ENCODE data around the gene TMEM81. TPM values are rescaled to one million over a fixed set of nuclear protein-coding genes. Genes with fewer than 3 reads are reported as not detected.

Gene TMEM81
- total and polyA plus RNA-seq, 2 experiments from 2014 or later = 3.6 to 4.5 TPM

DNA sequence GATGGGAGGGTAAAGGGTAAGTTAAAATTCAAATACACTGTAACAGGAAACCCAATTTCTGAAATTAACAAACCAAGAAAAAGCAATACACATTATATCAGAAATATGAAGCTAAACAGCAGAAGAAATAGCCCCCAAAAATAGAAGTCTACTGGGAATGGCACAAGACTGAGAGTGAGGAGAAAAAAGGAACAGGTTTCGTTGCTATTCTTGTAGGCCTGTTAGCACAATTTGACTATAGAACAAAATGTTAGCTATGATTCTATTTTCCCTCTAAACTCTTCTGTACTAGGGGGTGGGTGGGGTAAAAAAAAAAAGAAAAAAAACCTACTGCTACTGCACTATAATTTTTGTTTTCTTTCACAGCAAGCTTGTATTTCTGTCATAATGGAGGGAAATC lies 25.0 kb upstream of the TMEM81 start (continued):
- TF ChIP-seq, protein P1, sequence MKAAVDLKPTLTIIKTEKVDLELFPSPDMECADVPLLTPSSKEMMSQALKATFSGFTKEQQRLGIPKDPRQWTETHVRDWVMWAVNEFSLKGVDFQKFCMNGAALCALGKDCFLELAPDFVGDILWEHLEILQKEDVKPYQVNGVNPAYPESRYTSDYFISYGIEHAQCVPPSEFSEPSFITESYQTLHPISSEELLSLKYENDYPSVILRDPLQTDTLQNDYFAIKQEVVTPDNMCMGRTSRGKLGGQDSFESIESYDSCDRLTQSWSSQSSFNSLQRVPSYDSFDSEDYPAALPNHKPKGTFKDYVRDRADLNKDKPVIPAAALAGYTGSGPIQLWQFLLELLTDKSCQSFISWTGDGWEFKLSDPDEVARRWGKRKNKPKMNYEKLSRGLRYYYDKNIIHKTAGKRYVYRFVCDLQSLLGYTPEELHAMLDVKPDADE (IDR thresholded peaks at IDR 0.05) = no peak
- TF ChIP-seq, protein P2, sequence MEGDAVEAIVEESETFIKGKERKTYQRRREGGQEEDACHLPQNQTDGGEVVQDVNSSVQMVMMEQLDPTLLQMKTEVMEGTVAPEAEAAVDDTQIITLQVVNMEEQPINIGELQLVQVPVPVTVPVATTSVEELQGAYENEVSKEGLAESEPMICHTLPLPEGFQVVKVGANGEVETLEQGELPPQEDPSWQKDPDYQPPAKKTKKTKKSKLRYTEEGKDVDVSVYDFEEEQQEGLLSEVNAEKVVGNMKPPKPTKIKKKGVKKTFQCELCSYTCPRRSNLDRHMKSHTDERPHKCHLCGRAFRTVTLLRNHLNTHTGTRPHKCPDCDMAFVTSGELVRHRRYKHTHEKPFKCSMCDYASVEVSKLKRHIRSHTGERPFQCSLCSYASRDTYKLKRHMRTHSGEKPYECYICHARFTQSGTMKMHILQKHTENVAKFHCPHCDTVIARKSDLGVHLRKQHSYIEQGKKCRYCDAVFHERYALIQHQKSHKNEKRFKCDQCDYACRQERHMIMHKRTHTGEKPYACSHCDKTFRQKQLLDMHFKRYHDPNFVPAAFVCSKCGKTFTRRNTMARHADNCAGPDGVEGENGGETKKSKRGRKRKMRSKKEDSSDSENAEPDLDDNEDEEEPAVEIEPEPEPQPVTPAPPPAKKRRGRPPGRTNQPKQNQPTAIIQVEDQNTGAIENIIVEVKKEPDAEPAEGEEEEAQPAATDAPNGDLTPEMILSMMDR (conservative IDR thresholded peaks at IDR 0.05; ENCODE audit: low read depth in 2 of 2) = no peak

DNA sequence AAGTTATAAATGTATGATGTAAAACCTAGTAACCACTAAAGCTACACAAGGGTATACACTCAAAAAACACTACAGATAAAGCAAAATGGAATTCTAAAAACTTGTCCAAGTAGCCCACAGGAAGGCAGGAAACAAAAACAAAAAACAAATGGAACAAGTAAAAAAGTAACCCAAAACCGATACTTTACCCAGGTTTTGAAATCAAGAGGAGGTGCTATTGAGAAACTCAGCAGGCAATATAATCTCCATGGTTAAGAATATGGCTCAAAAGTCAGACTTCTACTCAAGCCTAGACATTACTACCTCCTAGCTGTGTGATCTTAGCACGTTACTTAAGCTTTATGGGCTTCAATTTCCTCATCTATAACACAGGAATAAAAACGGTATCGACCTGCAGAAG lies 24.2 kb upstream of the TMEM81 start:
- Histone ChIP-seq H3F3A (replicated peaks; ENCODE audit: low read depth) (0 out of 2 replicates have a peak, but pooled peaks cover 6% of the 10 kb centered on the region), H3K4me2 (no peak overlapping the region), H3K9me2 (ENCODE audit: insufficient read depth) (no peaks in the 10 kb centered on the region), H3K79me2 (replicated peaks; ENCODE audit: insufficient read depth) (peaks cover 11% of the 10 kb centered on the region; the same call in 1 of the 2 replicates), H3K27ac (ENCODE audit: low read depth) (no peak overlapping the region), H3K4me3 (no peak overlapping the region), H3K4me1 (ENCODE audit: insufficient read depth) (no peaks in the 10 kb centered on the region), H3K36me3 (ENCODE audit: insufficient read depth) (peaks cover 28% of the 10 kb centered on the region), H4K20me1 (replicated peaks; ENCODE audit: insufficient read depth) (peaks cover 11% of the 10 kb centered on the region), H3K27me3 (ENCODE audit: insufficient read depth) (no peaks in the 10 kb centered on the region), H2AFZ (no peak overlapping the region)
- Mint-ChIP-seq H3K36me3 (ENCODE audit: low read depth) (peaks cover 43% of the 10 kb centered on the region), H3K9me3 (no peaks in the 10 kb centered on the region), H3K27me3 (ENCODE audit: insufficient read depth, low read depth, poor library complexity) (no peaks in the 10 kb centered on the region), H3K4me3 (no peak overlapping the region), H3K27ac (no peak overlapping the region), H3K4me1 (no peaks in the 10 kb centered on the region)
- no peak for DNase-seq (ENCODE audit: low spot score)
- no peak for ATAC-seq
- TF ChIP-seq NANOG (IDR thresholded peaks at IDR 0.05; ENCODE audit: borderline replicate concordance) (no peak), ZNF331 (CRISPR knock-in tag; IDR thresholded peaks at IDR 0.05; ENCODE audit: low read depth) (no peak), CREB1 (CRISPR knock-in tag; IDR thresholded peaks at IDR 0.05; ENCODE audit: low read depth) (no peak), POLR2AphosphoS5 (IDR thresholded peaks at IDR 0.05; ENCODE audit: low read depth) (no peak), EZH2 (IDR thresholded peaks at IDR 0.05; ENCODE audit: low read depth, unreplicated experiment) (no peak)
- TF ChIP-seq, protein P3, sequence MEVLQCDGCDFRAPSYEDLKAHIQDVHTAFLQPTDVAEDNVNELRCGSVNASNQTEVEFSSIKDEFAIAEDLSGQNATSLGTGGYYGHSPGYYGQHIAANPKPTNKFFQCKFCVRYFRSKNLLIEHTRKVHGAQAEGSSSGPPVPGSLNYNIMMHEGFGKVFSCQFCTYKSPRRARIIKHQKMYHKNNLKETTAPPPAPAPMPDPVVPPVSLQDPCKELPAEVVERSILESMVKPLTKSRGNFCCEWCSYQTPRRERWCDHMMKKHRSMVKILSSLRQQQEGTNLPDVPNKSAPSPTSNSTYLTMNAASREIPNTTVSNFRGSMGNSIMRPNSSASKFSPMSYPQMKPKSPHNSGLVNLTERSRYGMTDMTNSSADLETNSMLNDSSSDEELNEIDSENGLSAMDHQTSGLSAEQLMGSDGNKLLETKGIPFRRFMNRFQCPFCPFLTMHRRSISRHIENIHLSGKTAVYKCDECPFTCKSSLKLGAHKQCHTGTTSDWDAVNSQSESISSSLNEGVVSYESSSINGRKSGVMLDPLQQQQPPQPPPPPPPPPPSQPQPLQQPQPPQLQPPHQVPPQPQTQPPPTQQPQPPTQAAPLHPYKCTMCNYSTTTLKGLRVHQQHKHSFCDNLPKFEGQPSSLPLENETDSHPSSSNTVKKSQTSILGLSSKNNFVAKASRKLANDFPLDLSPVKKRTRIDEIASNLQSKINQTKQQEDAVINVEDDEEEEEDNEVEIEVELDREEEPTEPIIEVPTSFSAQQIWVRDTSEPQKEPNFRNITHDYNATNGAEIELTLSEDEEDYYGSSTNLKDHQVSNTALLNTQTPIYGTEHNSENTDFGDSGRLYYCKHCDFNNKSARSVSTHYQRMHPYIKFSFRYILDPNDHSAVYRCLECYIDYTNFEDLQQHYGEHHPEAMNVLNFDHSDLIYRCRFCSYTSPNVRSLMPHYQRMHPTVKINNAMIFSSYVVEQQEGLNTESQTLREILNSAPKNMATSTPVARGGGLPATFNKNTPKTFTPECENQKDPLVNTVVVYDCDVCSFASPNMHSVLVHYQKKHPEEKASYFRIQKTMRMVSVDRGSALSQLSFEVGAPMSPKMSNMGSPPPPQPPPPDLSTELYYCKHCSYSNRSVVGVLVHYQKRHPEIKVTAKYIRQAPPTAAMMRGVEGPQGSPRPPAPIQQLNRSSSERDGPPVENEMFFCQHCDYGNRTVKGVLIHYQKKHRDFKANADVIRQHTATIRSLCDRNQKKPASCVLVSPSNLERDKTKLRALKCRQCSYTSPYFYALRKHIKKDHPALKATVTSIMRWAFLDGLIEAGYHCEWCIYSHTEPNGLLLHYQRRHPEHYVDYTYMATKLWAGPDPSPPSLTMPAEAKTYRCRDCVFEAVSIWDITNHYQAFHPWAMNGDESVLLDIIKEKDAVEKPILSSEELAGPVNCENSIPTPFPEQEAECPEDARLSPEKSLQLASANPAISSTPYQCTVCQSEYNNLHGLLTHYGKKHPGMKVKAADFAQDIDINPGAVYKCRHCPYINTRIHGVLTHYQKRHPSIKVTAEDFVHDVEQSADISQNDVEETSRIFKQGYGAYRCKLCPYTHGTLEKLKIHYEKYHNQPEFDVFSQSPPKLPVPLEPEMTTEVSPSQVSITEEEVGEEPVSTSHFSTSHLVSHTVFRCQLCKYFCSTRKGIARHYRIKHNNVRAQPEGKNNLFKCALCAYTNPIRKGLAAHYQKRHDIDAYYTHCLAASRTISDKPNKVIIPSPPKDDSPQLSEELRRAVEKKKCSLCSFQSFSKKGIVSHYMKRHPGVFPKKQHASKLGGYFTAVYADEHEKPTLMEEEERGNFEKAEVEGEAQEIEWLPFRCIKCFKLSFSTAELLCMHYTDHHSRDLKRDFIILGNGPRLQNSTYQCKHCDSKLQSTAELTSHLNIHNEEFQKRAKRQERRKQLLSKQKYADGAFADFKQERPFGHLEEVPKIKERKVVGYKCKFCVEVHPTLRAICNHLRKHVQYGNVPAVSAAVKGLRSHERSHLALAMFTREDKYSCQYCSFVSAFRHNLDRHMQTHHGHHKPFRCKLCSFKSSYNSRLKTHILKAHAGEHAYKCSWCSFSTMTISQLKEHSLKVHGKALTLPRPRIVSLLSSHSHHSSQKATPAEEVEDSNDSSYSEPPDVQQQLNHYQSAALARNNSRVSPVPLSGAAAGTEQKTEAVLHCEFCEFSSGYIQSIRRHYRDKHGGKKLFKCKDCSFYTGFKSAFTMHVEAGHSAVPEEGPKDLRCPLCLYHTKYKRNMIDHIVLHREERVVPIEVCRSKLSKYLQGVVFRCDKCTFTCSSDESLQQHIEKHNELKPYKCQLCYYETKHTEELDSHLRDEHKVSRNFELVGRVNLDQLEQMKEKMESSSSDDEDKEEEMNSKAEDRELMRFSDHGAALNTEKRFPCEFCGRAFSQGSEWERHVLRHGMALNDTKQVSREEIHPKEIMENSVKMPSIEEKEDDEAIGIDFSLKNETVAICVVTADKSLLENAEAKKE (CRISPR knock-in tag; IDR thresholded peaks at IDR 0.05) = no peak
- TF ChIP-seq, protein P4, sequence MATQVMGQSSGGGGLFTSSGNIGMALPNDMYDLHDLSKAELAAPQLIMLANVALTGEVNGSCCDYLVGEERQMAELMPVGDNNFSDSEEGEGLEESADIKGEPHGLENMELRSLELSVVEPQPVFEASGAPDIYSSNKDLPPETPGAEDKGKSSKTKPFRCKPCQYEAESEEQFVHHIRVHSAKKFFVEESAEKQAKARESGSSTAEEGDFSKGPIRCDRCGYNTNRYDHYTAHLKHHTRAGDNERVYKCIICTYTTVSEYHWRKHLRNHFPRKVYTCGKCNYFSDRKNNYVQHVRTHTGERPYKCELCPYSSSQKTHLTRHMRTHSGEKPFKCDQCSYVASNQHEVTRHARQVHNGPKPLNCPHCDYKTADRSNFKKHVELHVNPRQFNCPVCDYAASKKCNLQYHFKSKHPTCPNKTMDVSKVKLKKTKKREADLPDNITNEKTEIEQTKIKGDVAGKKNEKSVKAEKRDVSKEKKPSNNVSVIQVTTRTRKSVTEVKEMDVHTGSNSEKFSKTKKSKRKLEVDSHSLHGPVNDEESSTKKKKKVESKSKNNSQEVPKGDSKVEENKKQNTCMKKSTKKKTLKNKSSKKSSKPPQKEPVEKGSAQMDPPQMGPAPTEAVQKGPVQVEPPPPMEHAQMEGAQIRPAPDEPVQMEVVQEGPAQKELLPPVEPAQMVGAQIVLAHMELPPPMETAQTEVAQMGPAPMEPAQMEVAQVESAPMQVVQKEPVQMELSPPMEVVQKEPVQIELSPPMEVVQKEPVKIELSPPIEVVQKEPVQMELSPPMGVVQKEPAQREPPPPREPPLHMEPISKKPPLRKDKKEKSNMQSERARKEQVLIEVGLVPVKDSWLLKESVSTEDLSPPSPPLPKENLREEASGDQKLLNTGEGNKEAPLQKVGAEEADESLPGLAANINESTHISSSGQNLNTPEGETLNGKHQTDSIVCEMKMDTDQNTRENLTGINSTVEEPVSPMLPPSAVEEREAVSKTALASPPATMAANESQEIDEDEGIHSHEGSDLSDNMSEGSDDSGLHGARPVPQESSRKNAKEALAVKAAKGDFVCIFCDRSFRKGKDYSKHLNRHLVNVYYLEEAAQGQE (IDR thresholded peaks at IDR 0.05; ENCODE audit: unreplicated experiment) = no peak
- TF ChIP-seq, protein P1 (IDR thresholded peaks at IDR 0.05) = no peak
